GM19455 (cell line): Measurements from ENCODE around the gene ZNF22.

Source experiments
- ATAC-seq: cut with Tn5 transposase; IDR thresholded peaks from one replicate; pipeline ENCODE4 v1.9.1; 2021; ENCODE audit not compliant: unreplicated experiment

The ZNF22 gene

DNA sequence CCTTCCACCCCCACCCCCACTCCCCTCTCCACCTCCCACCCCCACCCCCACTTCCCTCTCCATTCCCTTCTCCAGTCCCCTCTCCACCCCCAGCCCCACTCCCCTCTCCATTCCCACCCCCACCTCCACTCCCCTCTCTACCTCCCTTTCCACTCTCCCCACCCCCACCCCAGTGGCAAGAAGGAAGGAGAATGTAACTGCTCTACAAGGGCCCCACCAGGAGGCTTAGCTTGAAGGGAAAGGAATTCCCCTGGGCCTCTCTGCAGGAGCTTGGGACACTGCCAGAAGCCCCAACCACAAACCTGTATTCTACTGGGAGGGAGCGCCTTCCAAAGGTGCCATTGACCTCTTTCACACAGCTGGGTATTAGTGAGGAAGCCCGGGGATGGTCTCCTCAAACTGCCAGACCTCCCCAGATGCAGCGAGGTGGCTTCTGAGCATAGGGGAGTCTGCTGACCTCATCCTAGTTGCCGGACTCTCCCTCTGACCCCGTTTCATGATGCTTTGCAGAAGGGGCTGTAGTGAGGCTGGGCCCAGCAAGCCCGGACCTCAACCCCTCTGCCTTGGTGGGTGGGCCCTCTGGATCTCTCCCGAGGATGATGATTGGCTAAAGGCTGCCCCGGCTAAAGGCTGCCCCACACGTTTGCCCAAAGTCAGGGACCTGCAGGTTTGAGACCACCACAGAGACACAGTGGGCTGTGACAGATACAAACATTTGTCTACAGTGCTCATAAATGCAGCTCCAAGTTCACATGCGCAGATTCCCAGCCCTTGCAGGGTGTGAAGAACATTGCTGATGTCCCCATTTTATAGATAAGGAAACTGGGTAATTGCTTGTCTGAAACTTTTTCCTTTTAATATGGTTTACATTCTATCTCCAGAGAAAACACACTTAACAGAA lies 25.0 kb upstream of the ZNF22 start:
- no peak for ATAC-seq

- ATAC-seq: no peak
Observed at GRCh38 chr10:44976352-44977198, 24.1 kb upstream of the ZNF22 start.

GRCh38 chr10:44977287-44978212 lies 23.2 kb upstream of the ZNF22 start:
- ATAC-seq: no peak

DNA sequence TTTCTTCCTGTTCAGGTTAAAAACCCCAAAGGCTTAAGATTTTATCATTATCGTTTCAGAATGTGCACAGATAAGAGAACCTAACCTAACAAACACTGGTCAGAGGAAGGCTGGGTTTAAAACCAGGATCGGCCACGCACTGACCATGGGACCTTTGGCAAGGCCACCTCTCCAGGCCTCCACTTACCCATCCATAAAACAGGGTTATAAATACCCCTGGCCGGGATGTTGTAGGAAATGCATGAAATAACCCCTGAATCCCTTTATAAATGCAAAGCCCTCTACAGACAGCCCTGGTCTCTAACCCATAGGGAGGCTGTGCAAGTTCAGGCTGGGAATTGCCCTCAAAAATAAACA lies 22.5 kb upstream of the ZNF22 start:
- no peak for ATAC-seq

GRCh38 chr10:44978570-44979280 lies 22.0 kb upstream of the ZNF22 start, which contains the start of gene DEPP1:
Gene DEPP1 (minus strand): TSS chr10:44978809. CDS start chr10:44978030, 779 bp downstream.
- ATAC-seq: no peak

GRCh38 chr10:44979281-44980191 lies 21.2 kb upstream of the ZNF22 start:
- no peak for ATAC-seq

DNA sequence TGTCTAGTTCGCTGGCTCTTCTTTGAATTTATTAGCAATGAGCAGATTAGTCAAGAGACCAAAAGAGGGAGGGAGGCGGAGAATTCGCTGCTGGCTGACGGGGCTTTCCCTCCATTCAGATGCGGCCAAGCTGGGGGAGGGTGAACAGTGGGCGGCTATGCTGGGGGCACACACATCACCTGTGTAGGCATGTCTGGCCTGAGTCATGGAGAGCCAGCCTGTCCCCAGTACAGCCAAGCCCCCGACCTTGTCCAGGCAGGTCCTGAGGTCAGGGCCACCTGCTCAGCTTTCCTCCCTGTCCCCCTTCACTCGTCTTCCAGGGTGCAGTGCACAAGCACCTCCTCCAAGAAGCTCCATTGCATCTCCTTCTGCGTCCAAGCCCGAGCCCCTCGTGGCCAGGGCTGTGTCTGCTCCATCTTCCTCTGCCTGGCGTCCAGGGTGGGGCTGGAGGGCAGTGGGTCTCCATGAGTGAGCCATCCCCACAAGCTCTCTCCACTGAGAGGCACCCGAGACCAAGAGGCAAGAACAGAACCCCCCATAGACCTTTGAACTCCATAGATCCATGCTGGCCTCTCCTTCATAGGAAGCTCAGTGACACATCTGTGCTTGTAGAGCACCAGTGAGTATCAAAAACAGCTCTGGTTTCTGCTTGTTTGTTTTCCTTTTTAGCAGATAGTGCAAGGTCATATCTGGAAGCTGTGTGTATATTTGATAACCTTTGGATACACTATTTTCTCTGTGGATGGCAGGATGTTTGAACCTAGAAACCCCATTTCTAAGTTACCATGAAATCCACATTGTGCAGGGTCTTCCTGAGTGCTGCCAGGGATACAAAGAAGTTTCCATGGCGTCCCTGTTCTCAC lies 20.2 kb upstream of the ZNF22 start:
- no peak for ATAC-seq

GRCh38 chr10:44981172-44982113 lies 19.3 kb upstream of the ZNF22 start:
- no peak for ATAC-seq

- no peak for ATAC-seq
Observed at GRCh38 chr10:44982114-44982460, 18.6 kb upstream of the ZNF22 start.

GRCh38 chr10:44982496-44982895 lies 18.2 kb upstream of the ZNF22 start:
- ATAC-seq: no peak

DNA sequence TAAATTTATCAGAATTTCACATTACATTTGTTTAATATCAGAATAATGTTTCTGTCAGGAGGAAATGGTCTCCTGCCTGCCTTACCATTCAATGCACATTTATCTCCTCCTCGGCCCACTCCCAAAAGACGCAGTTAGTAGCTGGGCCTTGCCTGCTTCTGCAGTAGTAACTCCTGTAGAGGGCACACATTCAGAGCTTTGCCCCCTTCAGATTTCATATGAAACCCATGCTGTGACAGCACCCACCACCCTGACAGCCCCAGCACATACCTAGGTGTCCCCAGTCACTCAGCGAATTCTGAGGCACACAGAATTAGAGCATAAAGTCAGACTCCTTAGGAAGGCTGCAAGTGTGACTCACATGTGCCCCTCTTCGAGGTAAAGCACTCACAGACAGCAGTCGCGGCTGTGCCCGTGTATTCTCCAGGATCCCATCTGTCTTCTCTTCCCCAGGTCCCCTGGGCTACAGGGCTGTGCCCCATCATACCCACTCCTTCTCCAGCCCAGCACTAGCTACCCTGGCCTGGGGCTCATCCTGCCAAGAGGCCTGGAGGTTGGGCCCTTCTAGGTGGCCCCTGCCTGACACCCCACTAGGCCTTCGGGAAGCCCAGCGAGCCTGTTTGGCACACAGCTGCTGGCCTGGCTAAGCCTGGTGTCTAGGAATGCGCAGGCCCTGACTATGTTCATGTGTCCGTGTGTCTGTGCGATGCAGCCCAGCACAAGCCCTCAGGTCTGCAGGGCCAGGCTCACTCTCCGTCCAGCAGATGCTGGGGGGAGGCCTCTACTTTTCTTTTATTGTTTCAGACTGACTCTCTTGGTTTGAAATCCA lies 17.4 kb upstream of the ZNF22 start:
- ATAC-seq: no peak

DNA sequence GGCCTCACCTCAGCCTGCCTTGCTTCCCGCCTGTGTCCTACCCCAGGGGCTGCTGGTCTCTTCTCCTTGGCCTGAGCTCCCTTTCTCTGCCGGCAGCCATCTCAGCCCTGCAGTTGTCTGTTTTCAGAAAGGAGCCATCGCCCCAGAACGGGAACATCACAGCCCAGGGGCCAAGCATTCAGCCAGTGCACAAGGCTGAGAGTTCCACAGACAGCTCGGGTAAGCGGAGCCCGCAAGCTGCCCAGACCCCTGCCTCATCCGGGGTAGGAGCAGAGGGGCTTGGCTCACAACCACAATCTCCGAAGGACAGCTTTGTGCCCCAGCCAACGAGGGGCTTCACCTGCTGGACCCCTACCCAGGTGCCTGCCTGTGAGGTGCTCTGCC lies 16.8 kb upstream of the ZNF22 start:
- no peak for ATAC-seq

DNA sequence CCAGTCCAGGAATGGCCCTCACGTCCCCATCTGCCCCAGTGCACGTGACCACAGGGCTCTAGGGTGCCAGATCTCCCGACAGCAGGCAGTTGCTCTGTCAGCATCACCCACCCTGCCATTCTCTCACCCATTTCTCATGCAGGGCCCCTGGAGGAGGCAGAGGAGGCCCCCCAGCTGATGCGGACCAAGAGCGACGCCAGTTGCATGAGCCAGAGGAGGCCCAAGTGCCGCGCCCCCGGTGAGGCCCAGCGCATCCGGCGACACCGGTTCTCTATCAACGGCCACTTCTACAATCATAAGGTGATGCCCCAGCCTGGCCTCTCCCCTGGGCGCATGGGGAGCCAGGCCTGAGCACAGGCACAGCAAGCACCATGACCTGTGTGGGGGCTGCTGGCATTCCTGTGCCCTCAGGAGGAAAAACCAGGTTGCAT lies 16.0 kb upstream of the ZNF22 start:
- ATAC-seq: no peak

DNA sequence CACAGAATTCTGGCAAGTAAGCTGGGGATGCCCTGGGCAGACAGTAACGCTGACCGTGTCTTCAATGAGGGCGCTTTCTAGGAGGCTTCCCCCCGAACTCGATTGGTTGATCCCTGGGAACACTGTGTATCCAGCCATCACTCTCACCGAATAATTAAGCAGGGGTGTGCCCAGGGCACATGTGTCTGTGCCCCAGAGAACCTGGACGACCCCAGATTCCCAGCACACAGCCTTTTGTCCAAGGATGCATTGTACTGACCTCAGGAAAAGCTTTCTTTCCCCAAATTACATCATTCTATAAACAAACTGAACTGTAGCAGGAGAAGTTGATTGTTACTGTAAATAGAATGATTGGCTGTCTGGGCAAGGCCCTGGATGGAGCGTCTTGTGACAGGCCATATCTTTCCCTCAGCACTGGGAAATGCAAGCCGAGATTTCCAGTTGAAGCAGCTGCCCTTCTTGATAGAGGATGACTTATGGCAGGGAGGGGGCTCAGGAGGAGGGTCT lies 15.5 kb upstream of the ZNF22 start:
- no peak for ATAC-seq

DNA sequence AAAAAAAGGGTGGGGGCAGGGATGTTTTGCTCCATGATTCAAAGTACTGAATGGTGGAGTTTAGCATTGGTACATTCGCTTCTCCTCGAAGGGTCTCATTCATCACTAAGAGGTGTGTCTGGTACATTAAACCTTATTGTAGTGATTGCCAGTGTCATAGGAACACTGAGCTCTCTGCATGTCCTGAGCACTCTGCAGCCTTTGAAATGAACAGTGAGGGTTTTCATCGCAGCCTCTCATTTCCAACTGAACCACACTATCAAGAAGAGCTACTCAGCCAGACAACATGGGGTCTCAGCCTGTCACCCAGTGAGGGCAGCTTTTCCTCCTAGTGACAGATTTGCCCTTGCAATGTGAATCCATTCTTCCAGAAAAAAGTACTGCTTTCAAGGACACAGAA lies 14.5 kb upstream of the ZNF22 start:
- ATAC-seq: no peak

GRCh38 chr10:44986670-44987069 lies 14.1 kb upstream of the ZNF22 start:
- no peak for ATAC-seq
